Forelimb muscle (tissue), 1 donor: ENCODE data around the gene KCNQ5. TPM values are rescaled to one million over a fixed set of nuclear protein-coding genes. Genes with fewer than 3 reads are reported as not detected.

Source experiments
- DNase-seq: peaks from one replicate; pipeline ENCODE4 v3.0.0-alpha.2; 2013; ENCODE audit warnings: low read depth
- polyA plus RNA-seq: library from polyadenylated mRNA; unstranded; fragments of 120-200 nt; gene quantifications from one replicate; pipeline ENCODE4 v1.2.1, GENCODE V29; 2013; ENCODE audit not compliant: insufficient read length

KCNQ5 gene
- polyA plus RNA-seq, 1 donor: 0.85 TPM

GRCh38 chr6:72639920-72640614, 18.2 kb downstream of the KCNQ5 start:
- DNase-seq: no peak

GRCh38 chr6:72640615-72640930, 18.7 kb downstream of the KCNQ5 start:
- no peak for DNase-seq

- no peak for DNase-seq
These were observed 20.6 kb downstream of the KCNQ5 start for GRCh38 chr6:72642435-72642834.

- no peak for DNase-seq
These were observed 21.4 kb downstream of the KCNQ5 start for GRCh38 chr6:72643214-72643613.

- DNase-seq: no peak
These were observed 25.0 kb downstream of the KCNQ5 start for GRCh38 chr6:72646604-72647485.

GRCh38 chr6:72647489-72647888, 25.6 kb downstream of the KCNQ5 start:
- DNase-seq: no peak

GRCh38 chr6:72649032-72649984, 27.4 kb downstream of the KCNQ5 start:
- DNase-seq: no peak

- no peak for DNase-seq
These were observed 28.3 kb downstream of the KCNQ5 start for GRCh38 chr6:72650081-72650745.

- DNase-seq: no peak
These were observed 29.3 kb downstream of the KCNQ5 start for GRCh38 chr6:72651174-72651573.

- no peak for DNase-seq
These were observed 30.4 kb downstream of the KCNQ5 start for GRCh38 chr6:72651967-72652956.

- DNase-seq: no peak
These were observed 31.2 kb downstream of the KCNQ5 start for GRCh38 chr6:72653026-72653425.

- DNase-seq: no peak
These were observed 32.3 kb downstream of the KCNQ5 start for GRCh38 chr6:72654071-72654621.

GRCh38 chr6:72657407-72658197, 35.7 kb downstream of the KCNQ5 start:
- DNase-seq: no peak

- DNase-seq: no peak
These were observed 37.9 kb downstream of the KCNQ5 start for GRCh38 chr6:72659754-72660153.

- DNase-seq: no peak
These were observed 39.5 kb downstream of the KCNQ5 start for GRCh38 chr6:72661411-72661810.

GRCh38 chr6:72665599-72665998, 43.7 kb downstream of the KCNQ5 start:
- no peak for DNase-seq

- DNase-seq: no peak
These were observed 47.5 kb downstream of the KCNQ5 start for GRCh38 chr6:72669324-72669723.

GRCh38 chr6:72672906-72673305, 51.0 kb downstream of the KCNQ5 start:
- no peak for DNase-seq

- no peak for DNase-seq
These were observed 53.0 kb downstream of the KCNQ5 start for GRCh38 chr6:72674842-72675241.
